Esophagus muscularis mucosa (tissue), 3 donors: ENCODE measurements around the gene MSH3.

Experiments used
- POLR2A ChIP-seq: fragments of 450-650 bp; IDR thresholded peaks from one replicate; pipeline ENCODE4 v1.6.1; 2017; ENCODE audit warnings: antibody characterized with exemption, moderate library complexity, mild to moderate bottlenecking, low read depth
- POLR2AphosphoS5 ChIP-seq, 2 donors: sonication (generic); formaldehyde crosslinking; IDR thresholded peaks; one replicate each; pipeline ENCODE4 v1.6.1; 2017; ENCODE audit warnings: antibody characterized with exemption in 2 of 2
- TF ChIP-seq, protein P1 (sequence below), 3 experiments: fragments of 200-600 bp in 2 of 3; fragments of 450-650 bp in 1 of 3; sonication (generic) in 2 of 3; IDR thresholded peaks; one replicate each; pipeline ENCODE4 v1.5.1; 2017 to 2019; ENCODE audit warnings: antibody characterized with exemption in 3 of 3, mild to moderate bottlenecking in 2 of 3, moderate library complexity in 1 of 3

DNA sequence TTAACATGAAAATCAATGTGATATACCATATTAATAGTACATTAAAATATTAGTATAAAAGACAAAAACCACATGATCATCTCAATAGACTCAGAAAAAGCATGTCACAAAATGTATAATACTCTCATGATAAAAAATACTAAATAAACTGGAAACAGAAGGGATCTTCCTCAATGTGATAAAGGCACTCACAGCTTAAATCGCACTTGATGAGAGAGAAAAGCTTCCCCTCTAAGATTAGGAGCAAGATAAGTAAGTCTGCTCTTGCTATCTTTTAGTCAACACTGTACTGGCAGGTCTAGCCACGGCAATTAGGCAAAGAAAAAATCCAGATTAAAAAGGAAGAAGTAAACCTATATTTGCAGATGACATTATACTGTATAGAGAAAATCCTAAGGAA lies 21.8 kb upstream of the MSH3 start:
- TF ChIP-seq, protein P1, sequence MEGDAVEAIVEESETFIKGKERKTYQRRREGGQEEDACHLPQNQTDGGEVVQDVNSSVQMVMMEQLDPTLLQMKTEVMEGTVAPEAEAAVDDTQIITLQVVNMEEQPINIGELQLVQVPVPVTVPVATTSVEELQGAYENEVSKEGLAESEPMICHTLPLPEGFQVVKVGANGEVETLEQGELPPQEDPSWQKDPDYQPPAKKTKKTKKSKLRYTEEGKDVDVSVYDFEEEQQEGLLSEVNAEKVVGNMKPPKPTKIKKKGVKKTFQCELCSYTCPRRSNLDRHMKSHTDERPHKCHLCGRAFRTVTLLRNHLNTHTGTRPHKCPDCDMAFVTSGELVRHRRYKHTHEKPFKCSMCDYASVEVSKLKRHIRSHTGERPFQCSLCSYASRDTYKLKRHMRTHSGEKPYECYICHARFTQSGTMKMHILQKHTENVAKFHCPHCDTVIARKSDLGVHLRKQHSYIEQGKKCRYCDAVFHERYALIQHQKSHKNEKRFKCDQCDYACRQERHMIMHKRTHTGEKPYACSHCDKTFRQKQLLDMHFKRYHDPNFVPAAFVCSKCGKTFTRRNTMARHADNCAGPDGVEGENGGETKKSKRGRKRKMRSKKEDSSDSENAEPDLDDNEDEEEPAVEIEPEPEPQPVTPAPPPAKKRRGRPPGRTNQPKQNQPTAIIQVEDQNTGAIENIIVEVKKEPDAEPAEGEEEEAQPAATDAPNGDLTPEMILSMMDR (IDR thresholded peaks at IDR 0.05) = no peak
- TF ChIP-seq POLR2A = no peak
- no peak for TF ChIP-seq POLR2AphosphoS5 (IDR thresholded peaks at IDR 0.05)
